ENCODE data around the gene OR6C76. TPM values are rescaled to one million over a fixed set of nuclear protein-coding genes. Genes with fewer than 3 reads are reported as not detected.
"Not testable (repeated sequence)": the region's sequence is repeated elsewhere in the genome, so short reads cannot be mapped to it uniquely, and the experiment has no call there.

Gene OR6C76
- total and polyA plus RNA-seq, 8 donors: not detected

- DNase-seq (peak in 1 of 4 donors; percentile 12), ATAC-seq (no peak)
- peaks cover 0 to 4% of the 10 kb centered on the region in 2 donors for H3K27me3 ChIP-seq
- no peaks in the 10 kb centered on the region for H3K9me3 ChIP-seq
- H3K27ac ChIP-seq: no peak overlapping the region
- no peak for TF ChIP-seq CTCF (IDR thresholded peaks at IDR 0.05)
- H3K36me3 ChIP-seq: no peaks in the 10 kb centered on the region
- intact Hi-C loops (cut with DNase I): no loop called here
- no peak overlapping the region for H3K4me3 ChIP-seq
- no peaks in the 10 kb centered on the region for H3K4me1 ChIP-seq
Measured at GRCh38 chr12:55420307-55420962, 5.6 kb upstream of the OR6C76 start.

DNA sequence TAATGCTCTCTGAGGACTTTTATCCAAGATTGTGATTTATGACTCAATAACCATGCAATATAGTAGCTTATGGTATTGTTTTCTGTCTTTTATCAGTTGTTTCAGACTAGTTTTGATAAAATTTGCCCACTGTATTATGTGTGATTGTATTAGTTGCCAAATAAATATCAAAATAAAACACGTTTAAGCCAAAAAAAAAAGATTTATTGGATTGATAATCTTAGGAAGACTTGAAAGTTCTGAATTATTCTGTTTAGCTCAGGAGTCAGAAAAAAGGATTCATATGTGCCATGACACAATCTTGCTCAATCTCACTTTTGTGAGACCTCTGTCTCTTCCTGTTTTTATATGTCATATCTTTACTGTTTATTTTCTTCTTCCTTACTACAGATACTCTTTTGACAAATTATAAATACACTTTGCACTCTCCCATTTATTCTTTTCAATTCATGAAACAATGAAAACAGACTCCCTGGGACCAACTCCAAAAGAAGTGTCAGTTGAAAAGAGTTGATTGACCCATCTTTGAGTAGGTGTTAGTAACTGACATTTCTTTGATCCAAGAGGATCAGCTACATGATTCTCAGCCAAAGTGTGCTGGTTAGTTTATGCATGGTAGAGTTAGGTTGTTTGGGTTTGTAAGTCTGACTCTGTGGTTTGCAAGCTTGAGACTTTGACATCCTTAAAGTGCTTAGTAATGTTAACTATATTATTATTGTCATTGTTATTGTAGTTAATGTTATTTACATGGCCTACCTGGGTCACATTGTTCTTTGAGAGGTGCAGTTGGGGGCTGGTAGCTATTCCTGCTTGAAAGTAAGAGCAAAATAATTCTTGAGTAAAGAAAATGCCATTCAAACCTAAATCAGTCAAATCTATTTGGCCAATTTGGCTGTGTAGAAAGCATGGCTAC is 2.5 kb downstream of the OR6C76 start:
- no peaks in the 10 kb centered on the region for H3K4me1 ChIP-seq
- ATAC-seq (no peak), DNase-seq (peak in 2 of 4 donors; percentile 60 to 76)
- no peak overlapping the region for H3K27ac ChIP-seq
- no peak overlapping the region for H3K4me3 ChIP-seq
- intact Hi-C loops (cut with DNase I): no loop called here
- no peaks in the 10 kb centered on the region for H3K36me3 ChIP-seq
- no peaks in the 10 kb centered on the region for H3K27me3 ChIP-seq
- H3K9me3 ChIP-seq: no peaks in the 10 kb centered on the region
- TF ChIP-seq CTCF (IDR thresholded peaks at IDR 0.05): no peak

GRCh38 chr12:55441233-55441632 is 15.2 kb downstream of the OR6C76 start:
- peaks cover 0 to 13% of the 10 kb centered on the region in 2 donors for H3K9me3 ChIP-seq
- intact Hi-C loops (cut with DNase I); H3K27me3 ChIP-seq; H3K27ac ChIP-seq; ATAC-seq; H3K4me1 ChIP-seq; H3K4me3 ChIP-seq; DNase-seq; H3K36me3 ChIP-seq: not testable (repeated sequence)

DNA sequence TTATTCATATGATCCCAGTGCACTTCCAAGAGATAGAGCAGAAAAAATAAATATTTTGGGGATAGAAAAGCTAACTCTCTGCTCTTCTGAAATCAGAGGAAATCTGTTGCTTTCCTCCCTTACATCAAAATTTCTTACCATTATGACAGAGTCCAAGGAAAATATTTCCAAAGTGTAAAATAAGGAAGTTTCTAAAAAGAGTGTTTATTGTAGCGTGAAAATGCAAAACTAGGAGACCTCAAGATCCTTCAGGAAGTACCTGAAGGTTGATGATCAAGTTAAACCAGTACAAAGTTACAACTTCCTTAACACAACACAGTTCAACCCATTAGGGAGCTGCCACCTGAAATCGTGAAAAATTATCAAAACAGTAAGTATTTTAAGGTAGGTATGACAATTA is 17.7 kb downstream of the OR6C76 start, which contains the start of gene OR6C2:
Gene OR6C2 (plus strand): TSS at position 301 of the 400 bp plus-strand sequence. CDS start 8,138 bp downstream, outside the sequence.
- ATAC-seq (no peak), DNase-seq (no peak)

GRCh38 chr12:55445357-55445756 is 19.3 kb downstream of the OR6C76 start:
- Histone ChIP-seq H3K27ac (no peak overlapping the region), H3K4me1 (no peaks in the 10 kb centered on the region), H3K27me3 (no peaks in the 10 kb centered on the region), H3K4me3 (no peak overlapping the region), H3K36me3 (no peaks in the 10 kb centered on the region), H3K9me3 (peaks cover 0 to 10% of the 10 kb centered on the region in 2 donors)
- no peak for DNase-seq
- ATAC-seq: no peak
- no peak for TF ChIP-seq CTCF (IDR thresholded peaks at IDR 0.05)
- intact Hi-C loops (cut with DNase I): no loop called here

More for the DNA sequence above, 17.7 kb downstream of the OR6C76 start, which contains the start of gene OR6C2:
- Histone ChIP-seq H3K27ac (no peak within 1 kb of the TSS), H3K27me3 (no peaks in the 10 kb centered on the region), H3K4me1 (no peaks in the 10 kb centered on the region), H3K4me3 (no peak within 1 kb of the TSS), H3K36me3 (no peaks in the 10 kb centered on the region), H3K9me3 (peaks cover 0 to 13% of the 10 kb centered on the region in 2 donors)
- intact Hi-C loops (cut with DNase I): no loop called here
- no peak for TF ChIP-seq CTCF (IDR thresholded peaks at IDR 0.05)
